NCI-H526 treated with DMSO at 0.1 percent for 48 hours (cell line): ENCODE measurements around the gene CEP72.
"Not testable (repeated sequence)": the region's sequence is repeated elsewhere in the genome, so short reads cannot be mapped to it uniquely, and the experiment has no call there.

Experiments
- DNase-seq: peaks from one replicate; lab custom pipeline; 2025; lab: John Stamatoyannopoulos, UW

The CEP72 gene

DNA sequence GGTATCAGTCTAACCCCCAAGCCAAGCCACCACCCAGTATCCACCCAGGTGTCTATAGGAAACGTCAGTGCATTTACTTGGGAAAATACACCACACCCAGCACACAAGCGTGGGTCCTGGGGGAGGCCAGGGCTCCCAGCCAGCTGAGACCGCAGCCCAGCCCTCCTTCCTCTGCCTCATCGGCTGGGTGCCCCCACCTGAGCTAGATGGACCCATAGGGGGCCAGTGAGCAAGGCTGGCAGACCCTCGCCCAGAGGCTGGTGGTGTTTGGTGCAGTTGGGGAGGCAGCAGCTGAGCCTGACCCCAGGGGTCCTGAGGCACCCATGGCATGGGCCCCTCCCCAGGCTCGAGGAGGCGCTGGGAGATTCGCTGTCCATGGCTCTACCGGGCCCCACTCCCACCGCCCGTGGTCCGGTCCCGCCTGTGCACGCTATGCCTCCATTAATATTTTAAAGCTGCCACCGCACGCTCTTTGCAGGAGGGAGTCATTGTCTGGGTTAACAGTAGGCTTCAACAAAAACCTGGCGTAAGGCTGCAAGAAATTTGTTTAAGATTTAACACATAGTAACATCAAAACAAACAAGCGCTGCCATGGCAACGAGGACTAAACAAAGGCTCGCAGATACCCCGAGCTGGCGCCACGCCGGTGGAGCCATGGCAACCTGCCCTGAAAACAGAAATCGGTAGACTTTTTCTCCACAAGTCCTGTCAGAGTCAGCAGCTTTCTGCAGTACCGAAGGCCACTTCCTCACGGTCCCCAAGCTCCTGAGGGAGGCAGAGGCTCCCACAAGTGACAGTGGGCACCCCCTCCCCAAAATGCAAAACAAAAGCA lies 60.4 kb downstream of the CEP72 start:
- peak; percentile 74 for DNase-seq

DNA sequence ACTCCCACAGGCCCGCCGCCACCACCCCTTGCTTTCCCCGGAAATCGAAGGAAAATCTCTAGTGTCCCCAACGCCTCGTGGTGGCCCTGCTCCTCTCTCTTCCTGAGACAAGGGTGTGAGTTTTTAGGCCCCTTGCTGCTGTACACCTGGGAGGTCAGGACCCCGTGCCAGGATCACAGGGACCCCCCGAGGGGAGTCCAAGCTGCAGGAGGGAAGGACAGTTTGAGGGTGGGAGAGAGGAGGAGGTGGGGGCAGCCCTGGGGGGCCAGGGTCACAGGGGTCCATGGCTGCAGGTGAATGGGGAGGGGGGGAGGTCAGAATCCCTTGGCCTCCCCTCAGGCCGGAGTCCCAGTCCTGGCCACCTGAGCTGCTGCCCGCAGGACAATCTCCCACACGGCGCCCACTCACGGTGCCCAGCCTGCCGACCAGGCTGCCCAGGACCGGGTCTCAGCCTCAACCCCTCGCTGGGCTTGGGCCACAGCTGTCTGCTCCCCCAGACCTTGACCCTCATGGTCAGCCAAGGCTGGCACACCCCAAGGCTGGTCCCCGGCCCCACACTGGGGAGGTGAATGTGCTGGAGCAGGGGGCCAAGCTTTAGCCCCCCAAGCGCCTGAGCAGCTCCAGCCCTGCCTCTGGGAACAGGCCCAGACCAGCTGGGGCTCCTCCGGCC lies 61.2 kb downstream of the CEP72 start:
- DNase-seq, result no peak

DNA sequence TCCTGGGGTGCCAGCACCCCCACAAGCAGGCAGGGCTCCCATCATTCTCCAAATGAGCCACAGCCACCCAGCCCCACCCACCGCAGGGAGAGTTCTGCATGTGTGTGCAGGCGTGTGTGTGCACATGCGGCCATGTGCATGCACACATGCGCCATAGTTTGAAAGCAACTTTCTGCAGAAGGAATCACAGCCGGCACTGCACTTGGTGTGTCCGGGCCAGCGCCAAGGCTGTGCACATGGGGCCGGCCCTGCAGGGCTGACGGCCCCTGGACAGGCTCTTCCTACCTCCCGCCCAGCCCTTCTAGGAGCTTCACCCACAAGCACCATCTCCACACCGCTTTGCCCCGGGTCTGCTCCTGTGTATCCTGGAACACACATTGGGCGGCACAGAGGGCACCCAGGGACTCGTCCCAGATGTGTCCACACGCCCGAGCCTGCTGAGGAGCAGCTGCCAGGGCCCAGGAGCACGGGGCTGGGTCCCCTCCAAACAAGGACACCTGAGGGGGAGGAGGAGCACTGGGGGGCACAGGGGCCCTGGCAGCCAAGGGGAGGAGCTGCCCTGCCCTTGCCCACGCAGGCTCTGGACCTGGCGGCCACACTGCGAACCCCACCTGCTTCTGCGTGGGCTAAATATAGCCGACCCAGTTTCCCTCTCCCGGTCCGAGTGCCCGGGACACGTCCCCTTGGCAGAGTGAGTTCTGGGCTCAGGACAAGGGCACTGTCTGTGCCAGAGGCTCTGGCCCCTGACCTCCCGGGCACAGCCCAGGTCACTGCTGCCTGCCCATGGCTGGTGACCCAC lies 61.9 kb downstream of the CEP72 start:
- DNase-seq, result no peak

DNA sequence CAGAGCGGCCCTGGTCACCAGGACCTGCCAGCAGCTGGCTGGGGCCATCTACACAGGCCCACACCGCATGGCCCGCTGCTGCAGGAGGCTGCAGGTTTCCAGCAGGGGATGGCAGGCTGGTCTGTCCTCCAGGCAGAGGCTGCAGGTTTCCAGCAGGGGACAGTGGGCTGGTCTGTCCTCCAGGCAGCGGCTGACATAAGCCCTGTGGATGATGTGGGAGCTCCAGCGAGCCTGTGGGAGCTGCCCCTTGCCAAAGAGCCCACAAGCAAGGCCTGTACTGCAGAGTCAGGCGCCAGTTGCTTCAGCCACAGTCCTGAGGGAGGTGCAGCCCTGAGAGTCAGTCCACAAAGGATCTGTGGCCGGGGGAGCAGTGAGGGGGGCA lies 62.5 kb downstream of the CEP72 start:
- DNase-seq, result no peak

DNA sequence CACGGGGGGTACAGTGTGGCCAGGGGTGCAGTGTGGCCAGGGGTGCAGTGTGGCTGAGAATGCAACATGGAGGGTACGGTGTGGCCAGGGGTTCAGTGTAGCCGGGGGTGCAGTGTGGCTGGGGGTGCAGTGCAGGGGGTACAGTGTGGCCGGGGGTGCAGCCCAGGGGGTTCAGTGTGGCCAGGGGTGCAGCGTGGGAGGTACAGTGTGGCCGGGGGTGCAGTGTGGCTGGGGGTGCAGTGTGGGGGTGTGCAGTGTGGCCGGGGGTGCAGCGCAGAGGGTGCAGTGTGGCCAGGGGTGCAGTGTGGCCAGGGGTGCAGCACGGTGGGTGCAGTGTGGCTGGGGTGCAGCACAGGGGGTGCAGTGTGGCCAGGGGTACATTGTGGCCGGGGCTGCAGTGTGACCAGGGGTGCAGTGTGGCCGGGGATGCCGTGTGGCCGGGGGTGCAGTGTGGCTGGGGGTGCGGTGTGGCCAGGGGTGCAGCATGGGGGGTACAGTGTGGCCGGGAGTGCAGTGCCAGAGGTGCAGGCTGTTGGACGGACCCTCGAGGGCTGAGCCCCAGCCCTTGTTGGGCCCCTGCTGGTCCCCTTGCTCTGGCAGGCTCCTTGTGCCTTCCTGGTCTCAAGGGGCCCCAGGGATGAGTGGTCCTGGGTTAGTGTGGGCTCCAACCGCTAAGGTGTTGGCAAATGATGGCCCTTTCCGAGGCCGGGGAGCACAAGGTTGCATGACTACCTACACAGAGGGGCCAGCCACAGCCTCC lies 63.2 kb downstream of the CEP72 start:
- no peak for DNase-seq

DNA sequence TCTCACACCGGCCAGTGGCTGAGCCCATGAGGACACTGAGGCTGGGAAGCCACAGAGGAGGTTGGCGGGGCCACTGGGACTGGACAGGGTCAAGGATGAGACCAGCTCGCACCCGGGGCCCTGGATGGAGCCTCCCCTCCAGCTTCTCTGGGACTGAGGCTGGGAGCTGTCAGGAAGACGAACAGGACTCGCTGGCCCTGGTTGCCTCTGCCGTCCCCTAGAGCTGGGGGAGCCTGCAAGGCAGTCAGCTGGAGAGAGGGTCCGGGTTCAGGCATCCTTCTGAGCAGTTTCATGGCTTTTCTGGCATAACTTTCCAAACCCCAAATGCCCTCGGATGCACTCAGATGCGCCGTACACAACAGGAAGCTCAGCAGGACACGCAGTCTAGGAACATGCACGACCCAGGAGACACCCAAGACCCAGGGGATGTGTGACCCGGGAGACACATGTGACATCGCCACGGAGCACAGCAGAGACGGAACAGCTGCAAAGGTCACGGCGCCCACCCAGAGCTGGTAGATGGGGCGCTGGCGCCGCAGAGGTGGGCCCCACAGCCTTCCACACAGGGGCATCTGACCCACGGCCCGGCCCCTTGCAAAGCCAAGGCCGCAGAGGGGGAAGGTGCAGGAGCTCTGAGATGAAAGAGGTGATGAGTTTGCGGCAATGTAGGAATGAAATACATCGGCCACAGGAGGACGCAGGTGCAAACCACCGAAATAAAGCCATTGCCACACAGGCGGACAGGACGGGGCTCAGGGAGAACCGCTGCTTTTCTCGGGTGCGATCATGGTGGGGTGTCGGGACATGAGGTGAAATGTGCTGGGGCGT lies 63.9 kb downstream of the CEP72 start:
- no peak for DNase-seq

DNA sequence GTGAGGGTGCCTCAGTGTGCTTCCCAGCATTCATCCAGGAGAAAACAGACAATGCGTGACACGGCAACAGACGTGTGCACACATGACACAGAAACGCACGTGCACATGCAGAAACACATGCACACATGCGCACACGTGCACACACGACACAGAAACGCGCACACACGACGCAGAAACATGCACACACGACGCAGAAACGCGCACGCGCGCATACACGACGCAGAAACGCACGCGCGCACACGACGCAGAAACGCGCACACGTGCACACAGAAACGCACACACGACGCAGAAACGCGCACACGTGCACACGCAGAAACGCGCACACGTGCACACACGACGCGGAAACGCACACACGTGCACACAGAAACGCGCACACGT lies 64.5 kb downstream of the CEP72 start:
- DNase-seq, result no peak

DNA sequence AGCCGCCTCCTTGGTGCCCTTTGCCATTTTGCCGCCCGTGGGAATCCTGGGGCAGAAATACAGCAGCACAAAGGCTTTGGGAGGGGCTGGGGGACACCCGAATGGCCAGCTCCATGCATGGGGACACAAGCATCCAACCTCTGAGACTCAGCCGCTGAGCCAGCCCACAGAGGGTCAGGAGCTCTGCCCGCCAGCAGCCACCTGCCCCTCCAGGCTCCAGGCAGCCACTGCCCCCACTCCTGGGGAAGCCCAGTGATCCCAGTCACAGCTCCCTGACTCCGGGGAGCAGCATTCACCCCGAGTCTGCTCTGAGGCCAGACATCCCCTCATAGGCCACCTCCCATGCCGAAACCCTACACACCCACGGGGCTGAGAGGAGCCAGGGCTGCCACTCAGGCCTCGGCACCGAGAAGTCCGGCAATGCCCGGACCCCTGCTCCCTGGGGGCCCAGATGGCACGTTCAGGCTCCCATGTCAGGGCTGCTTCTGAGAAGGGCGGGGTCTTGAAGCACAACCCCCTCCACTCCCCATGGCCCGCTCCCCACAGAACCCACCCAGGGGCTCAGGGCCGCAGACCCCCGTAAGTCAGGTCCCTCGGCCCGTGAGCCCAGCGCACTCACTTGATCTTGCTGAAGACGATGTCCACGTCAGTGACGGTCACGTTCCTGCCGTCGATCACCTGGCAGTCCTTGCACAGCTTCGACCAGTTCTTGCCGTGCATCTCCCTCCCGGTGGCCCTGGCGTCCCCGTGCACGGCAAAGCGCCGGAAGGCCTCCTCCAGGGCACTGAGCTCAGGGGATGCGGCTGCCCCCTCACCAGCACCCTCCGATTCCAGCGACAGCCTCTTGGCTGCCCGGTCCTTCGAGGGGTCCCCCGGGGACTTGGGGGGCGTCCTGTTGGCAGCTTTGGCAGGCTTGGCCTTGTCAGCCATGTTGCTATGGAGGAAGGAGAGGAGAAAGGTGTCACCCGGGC lies 65.3 kb downstream of the CEP72 start:
- no peak for DNase-seq

DNA sequence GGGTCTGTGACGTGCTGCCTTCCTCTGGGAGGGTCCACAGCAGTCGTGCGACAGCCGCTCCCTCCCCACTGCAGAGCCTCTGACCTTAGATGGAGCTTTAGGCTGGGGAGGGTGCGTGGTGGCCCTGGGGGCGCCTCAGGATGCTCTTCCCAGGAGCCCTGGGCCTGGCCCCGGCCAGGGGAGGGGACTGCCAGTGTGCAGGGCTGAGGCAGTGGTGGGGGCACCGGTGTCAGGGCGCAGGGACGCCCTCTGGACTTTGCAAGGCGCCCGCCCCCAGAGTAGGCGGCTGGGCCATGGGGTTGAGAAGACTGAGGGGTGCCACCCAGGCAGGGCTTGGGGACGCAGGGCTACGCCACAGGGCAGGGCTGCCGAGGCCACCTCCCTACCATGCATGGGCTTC lies 66.4 kb downstream of the CEP72 start:
- DNase-seq, result not testable (repeated sequence)

DNA sequence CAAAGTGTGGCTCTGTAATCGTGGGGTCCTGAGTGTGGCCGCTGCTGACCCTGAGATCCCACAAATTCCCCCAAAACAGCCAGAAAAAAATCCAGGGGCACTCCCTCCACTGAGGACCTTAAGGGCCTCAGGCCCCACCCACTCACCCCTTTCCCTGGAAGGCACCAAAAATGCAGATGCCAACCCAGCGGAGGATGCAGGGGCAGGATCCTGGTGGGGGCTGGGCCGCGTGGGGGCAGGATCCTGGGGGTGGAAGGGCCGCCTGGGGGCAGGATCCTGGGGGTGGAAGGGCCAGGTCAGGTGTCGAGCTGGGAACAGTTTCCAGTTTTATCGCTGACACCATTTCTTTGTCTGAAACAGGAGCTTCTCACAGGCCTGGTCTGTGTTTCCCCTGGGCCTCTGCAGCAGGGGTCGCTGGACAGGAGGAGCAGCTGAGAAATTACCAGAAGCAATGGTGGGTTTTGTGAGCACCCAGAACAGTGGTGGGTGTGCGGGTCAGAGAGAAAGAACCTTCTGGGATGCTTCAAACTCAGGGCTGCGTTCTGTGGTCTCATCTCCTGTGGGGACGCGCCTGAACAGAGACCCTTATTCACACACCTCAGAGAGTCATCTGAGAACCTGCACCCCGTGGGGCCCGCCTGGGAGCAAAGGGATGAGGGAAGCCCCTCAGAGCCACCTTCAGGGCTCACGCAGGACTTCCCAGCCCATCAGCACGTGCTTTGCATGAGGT lies 67.2 kb downstream of the CEP72 start:
- DNase-seq, result not testable (repeated sequence)

DNA sequence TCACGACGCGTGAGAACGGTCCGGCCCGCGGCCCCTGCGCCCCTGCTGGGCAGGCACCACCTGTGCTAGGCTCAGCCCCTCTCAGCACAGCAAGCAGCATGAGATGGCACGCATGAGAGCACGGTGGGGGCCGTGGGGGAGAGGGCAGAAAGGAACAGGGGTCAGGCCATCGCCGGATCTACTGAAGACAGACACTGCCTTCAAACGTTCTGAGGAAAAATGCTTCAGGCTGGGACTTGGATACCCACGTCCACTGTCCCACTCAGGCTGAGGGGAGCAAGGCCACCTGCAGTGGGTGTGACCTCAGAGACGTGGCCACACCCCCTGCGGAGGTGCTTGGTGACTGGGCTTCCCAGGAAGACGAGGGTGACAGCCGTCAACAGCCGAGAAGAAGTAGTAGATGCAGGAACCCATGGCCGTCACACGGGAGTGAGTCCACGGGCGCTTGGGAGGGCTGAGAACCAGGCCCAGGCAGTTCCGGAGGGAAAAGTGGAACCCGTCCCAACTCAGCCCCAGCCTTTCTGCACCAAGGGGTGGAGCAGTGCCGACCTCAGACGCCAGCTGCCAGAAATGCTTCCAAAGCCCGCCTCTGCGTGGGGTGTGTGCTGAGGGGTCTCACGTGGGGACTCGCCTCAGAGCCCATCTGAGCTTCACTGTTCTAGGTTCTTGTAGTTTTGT lies 68.1 kb downstream of the CEP72 start:
- DNase-seq, result not testable (repeated sequence)

DNA sequence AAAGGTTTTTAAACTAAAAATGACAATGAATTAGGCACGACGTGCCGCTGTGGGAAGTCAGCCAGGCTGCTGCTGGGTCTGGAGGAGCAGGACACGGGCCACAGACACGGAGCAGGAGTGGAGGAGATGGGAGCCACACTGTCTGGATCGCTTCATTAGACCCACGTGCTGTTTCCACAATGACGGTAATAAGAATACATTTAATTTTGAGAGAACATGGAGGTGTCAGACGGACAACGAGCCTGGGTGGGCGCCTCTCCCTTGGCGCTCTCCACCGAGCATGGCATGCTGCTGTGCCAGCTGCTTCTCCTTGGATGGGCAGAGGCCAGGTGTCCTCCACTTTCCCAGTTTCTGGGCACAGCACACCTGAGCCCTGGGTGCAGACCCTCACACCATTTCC lies 68.7 kb downstream of the CEP72 start:
- not testable (repeated sequence) for DNase-seq

DNA sequence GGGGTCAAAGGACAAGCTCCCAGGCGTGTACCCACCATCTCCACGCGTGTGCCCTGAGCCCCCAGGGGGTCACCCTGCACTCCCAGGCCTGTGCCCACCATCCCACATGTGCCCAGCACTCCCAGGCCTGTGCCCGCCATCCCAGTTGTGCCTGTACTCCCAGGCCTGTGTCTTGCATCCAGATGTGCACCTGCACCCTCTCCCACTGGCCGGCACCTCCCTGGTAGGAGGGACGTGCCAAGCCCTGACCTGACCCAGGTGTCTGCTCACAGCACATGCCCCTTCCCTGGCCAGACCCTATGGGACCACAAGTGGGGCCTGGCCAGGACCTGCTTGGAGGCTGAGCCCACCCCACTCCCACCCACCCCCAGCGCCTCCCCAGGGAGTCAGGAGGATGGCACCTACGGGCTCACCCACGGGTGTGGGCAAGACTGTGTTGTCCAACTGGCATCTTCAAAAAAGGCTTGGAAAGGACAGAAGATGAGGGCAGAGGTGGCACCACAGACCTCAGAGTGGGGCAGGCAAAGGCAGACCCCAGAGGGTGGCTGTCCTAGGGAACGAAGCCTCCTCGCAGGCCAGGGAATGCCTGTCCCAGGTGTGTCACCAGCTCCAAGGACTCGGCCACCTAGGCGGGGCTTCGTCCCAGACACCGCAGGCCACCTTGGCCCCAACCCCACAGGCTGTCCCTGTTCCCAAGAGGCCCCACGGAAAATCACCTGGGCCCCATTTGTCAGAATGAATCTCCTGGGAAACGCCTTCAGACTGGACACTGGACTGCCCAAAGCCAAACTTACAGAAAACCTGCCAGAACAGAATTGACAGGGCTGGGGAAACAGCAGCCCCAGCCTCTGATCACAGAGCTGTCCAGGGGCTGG lies 69.4 kb downstream of the CEP72 start:
- not testable (repeated sequence) for DNase-seq

DNA sequence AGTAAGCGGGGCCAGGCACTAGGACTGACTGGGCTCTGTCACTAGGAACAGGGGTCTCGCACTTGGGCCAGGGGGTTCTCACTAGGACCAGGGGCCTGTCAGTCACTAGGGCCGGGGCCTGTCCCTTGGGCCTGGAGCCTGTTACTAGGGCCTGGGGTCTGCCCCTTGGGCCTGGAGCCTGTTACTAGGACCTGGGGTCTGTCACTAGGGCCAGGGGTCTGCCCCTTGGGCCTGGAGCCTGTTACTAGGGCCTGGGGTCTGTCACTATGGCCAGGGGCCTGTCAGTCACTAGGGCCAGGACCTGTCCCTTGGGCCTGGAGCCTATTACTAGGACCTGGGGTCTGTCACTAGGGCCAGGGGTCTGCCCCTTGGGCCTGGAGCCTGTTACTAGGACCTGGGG lies 70.1 kb downstream of the CEP72 start:
- DNase-seq, result not testable (repeated sequence)

DNA sequence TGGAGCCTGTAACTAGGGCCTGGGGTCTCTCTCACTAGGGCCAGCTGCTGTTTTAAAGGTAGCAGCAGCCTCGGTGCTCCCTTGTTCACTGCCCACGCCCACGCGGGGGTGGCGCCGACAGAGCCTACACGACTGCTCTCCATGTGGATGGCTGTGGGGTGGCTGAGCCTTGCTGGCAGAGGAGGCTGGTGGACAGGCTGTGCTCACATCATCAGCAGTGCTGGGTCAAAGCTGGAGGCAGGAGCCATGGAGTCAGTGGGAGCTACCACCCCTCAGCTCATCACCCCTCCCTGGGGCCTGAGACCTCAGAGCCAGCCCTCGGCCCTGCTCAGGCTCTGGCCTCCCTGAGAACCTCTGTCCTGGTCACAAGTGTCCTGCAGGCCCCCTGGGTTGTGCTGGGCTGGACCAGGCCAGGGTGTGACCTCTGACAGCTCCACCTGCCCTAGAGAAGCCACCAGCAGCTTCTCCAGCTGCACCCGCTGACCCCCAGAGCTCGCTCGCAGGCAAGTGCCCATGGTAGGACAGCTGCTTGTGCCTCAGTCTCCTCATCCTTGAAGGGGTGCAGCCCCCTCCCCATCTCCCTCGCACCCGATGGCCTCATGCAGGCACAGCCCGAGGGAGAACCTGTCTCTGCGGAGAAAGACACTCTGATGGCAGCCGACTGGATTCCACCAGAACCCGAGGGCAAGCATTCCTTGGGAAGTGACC lies 70.7 kb downstream of the CEP72 start:
- not testable (repeated sequence) for DNase-seq

DNA sequence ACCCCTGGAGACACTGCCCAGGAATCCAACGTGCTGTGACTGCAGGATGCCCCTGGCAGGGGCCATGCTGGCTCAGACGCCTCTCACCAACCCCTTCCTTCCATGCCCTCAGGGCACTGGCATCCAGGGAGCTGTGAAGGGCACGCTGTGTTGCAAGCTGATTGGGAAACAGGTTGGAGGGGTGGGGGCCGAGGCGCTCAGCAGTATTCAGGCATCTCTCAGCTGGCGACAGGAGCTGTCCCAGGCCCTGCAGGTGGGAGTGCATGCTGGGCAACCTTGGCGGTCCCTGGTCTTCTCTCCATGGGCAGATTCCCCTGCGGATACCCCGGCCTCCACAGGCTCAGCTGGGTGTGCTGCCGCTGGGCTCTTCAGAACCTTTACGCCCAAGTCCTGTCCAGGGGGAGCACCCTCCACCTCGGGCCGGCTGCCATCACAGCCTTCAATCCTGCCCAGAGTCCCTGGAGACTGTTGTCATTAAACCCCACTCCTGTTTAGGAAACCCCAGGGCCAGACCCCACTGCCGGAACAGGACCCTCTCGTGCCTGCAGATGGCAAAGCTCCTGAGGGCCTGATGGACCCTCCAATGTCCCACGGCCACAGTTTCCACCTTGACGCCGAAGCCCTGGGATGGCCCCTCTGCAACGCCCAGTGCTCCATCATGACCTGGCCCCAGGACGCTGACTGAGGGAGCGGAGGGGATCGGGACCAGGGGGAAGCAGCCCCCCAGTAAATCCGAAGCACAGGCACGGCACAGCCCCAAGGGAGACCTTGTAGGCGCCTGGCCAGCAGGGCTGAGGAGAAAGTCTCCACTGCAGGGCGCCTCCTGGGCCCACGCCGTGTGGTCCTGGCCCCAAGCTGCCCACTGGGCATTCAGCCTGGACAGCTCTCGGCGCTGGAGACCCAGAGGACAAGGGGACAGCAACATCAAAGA lies 71.7 kb downstream of the CEP72 start:
- no peak for DNase-seq
